SW 1271 (cell line): ENCODE measurements around the gene GIMAP1.

Source experiments
- DNase-seq, 2 experiments: peaks; one replicate each; lab custom pipeline; 2025; lab: John Stamatoyannopoulos, UW

Gene GIMAP1

DNA sequence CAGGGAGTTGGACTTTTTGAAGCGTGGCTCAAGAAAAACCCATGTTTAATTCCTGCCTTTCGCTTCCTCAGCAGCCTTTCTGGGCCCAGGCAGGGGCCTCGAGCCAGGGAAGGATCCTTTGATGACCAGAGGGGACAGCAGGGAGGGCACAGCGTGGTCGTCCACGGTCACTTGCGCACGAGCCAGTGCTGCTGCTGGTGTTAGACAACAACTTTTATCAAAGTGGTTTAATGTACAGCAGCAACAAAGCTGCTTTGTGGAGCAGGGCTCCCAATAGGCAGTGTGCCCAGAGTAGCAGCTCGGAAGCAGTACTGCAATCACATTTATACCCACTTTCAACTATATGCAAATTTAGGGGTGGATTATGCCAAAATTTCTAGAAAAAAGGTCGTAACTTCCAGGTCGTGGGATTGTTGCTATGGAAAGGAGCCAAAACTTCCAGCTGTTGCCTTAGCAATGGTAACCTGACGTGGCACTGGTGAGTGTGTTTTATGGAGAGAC, 6.1 kb downstream of the GIMAP1 start:
- DNase-seq: no peak

- no peak for DNase-seq
Observed at GRCh38 chr7:150723467-150723866, 7.1 kb downstream of the GIMAP1 start.

DNA sequence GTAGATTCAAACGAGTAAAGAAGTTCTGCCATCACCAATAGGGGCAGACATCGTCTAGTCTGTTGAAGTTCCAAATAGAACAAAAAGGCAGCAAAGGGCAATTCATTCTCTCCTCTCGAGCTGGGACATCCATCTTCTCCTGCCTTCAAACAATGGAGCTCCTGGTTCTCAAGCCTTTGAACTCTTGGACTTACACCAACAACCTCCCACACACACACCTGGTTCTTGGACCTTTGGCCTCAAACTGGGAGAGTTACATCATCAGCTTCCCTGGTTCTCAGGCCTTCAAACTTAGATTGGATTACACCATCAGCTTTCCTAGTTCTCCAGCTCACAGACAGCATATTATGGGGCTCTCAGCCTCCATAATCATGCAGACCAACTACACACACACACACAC, 11.0 kb downstream of the GIMAP1 start:
- DNase-seq: no peak

DNA sequence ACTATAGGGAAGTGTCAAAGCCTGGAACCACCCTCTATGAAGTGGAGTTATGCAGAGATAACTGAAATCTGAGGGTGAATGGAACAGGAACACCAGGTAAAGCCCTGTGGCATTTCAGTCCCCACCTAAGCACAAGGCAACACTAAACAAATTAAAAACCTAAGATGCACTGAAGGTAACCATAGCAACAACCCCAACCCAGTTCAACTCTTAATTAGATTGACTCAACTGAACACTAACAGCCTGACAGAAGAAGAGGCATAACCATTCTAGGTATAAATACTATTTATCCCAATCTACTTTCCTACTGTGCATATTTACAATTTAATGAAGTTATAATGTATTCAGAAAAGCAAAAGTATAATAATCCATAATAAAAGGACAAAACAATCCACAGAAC, 11.6 kb downstream of the GIMAP1 start:
- DNase-seq: no peak

GRCh38 chr7:150728609-150729008, 12.2 kb downstream of the GIMAP1 start:
- DNase-seq: no peak

GRCh38 chr7:150731916-150732315, 15.5 kb downstream of the GIMAP1 start:
- DNase-seq: no peak

- no peak for DNase-seq
Observed at GRCh38 chr7:150732786-150733481, 16.5 kb downstream of the GIMAP1 start.

GRCh38 chr7:150733482-150734095, 17.2 kb downstream of the GIMAP1 start:
- DNase-seq: no peak

DNA sequence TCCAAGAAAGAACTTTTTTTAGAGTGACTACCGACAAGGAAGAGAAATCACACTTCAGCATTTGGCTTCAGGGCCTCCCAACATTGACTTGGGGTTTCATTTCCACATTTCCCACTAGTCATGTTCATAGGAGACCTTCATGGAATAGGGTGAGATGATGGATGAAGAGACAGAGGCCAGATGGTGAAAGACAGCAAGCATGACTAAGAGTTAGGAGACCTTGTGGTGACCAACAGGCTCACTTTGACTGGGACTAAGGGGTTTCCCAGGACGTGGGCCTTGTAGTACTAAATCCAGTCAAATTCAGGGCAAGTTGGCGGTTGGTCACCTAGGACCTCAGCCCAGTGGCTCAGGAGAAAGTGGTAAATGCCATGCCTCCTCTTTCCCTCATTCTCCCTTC, 17.8 kb downstream of the GIMAP1 start:
- DNase-seq: no peak

DNA sequence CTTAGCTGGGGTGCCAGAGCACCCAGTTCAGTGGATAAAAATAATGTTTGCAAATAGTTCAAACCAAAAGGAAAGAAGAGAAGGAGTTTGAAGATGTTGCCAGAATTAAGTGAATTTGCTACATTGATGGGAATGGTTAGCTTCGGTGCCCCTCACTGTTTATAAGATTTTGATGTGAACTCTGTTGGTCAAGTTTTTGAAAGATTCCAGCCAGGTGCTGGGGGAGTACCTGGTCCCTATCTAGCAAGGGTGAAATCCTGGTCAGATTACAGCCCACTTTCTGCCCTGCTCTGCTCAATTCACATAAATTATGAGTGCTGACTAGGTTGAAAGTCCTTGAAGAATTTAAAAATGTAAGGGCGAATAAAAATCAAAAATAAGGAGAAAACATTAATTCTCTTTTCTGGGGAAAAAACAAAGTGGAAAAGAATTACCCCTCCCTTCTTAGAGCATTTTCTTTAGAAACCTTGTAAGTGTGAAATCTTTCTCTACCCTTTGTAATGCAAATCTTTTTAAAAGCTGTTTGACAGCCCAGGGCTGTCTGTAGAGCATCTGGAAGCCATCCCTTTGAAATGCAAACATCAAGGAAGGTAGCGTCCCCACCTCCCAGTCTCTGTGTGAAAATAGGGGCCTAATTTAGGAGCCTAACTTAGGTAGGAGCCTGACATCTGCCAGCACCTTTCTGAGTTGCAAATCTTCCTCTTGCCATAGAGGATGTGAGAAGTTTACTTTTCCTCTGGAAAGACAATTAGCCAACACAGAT, 19.4 kb downstream of the GIMAP1 start:
- no peak for DNase-seq

- no peak for DNase-seq
Observed at GRCh38 chr7:150736864-150737263, 20.5 kb downstream of the GIMAP1 start.

- no peak for DNase-seq
Observed at GRCh38 chr7:150737265-150738055, 21.0 kb downstream of the GIMAP1 start, which contains the start of gene GIMAP5. TSS of gene GIMAP5 (plus strand) at chr7:150737418. CDS start at chr7:150740885, 3,467 bp downstream.

GRCh38 chr7:150738092-150738491, 21.7 kb downstream of the GIMAP1 start:
- no peak for DNase-seq

DNA sequence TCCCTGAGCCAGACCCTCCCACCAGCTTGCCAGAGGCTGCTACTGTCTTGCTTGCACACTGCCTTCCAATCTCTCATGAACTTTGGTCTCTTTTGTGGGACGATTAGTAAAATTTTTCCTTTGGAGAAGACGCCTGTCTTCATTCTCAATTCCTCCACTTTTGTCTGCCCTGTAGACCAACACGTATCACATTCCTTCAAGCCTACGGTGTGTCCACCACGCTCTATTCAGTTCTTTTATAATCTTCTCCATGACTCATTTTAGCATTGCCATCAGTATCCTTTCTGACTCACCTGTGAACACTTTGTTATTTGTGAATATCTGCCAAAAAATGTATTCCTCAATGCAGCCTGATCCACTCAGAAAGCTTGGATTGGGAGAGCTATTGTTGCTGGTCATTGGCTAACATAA, 22.2 kb downstream of the GIMAP1 start:
- no peak for DNase-seq

DNA sequence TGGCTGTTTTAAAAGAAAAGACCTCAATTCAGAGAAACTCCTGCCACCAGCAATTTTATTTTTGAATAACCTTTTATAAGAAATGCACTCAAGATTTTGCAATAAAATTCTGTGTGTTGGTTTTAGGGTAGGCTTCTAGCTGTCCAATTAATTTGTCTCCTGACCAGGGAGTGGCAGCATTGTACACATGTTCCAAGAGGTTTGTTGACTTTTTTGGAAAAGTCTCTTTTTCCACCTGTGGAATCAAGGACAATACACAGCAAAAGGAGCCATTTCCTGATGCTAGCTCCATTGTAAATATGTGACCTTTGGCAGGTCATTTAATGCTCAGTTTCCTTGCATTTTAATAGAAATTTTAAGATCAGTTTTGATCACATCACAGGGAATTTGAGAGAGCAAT, 22.6 kb downstream of the GIMAP1 start:
- DNase-seq: no peak

DNA sequence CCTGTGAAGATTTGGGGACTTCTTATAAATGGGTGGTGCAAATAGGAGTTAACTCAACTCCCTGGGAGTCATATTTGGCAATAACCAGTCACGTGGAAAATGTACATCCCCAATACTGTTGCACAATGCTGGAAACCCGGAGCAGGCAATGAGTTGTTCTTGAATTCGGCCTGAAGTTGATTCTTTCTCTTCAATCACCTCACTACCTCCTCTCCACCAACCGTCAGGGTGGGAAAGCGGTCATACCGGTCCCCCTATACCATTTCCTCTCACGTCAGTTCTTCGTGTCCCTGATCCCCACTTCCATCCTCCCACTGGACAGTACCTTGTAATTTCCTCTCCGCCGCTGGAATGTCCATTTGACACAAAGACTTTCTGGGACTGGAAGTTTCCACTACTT, 23.6 kb downstream of the GIMAP1 start:
- DNase-seq: no peak

DNA sequence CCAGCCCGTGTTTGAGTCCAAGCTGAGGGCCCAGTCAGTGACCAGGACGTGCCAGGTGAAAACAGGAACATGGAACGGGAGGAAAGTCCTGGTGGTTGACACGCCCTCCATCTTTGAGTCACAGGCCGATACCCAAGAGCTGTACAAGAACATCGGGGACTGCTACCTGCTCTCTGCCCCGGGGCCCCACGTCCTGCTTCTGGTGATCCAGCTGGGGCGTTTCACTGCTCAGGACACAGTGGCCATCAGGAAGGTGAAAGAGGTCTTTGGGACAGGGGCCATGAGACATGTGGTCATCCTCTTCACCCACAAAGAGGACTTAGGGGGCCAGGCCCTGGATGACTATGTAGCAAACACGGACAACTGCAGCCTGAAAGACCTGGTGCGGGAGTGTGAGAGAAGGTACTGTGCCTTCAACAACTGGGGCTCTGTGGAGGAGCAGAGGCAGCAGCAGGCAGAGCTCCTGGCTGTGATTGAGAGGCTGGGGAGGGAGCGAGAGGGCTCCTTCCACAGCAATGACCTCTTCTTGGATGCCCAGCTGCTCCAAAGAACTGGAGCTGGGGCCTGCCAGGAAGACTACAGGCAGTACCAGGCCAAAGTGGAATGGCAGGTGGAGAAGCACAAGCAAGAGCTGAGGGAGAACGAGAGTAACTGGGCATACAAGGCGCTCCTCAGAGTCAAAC, 26.0 kb downstream of the GIMAP1 start:
- no peak for DNase-seq

DNA sequence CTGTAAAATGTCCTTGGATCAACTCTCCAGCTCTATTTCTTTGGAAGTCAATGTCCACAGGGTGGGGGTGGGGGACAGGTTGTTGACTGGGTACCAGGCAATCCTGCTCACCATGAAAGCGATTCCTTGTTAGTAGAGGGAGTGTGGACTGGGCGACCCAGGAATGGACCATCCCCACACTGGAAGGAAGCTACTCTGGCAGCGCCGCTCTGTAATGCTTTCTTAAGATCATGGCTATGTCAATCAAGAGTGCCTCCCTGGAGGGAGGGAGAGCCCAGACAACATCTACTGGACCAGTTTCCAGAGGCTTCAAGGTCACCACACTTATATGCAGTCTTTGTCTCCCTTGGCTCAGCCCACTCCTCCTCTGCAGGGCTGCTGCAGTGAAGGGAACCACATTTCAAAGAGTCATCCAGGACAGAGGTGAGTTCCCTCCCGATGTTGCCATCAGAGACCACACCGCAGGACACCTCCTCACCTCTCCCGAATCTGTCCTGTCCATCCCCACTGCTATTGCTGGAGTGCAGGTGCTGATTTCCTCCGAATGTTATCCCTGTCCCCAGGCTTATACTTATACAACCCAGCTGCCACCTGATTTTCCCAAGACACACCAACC, 27.7 kb downstream of the GIMAP1 start:
- DNase-seq: no peak

DNA sequence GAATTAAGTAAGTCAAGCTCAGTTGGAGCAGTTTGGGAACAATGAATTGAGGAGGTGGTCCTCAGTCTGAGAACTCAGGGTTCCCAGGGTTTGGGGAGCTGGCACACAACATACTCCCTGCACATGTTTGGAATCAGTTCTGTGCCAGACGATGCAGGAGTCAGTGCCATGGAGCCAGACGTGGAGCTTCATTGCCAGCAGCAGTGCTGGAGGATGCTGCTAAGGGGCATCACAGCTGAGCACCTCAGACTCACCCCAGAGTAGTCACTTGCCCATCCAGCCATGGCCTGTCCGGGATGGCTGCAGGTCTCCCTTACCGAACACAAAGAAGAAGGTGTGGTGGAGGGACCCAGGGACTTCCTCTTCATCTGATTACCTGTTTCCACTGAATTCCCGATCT, 28.7 kb downstream of the GIMAP1 start:
- DNase-seq: no peak

- DNase-seq: no peak
Observed at GRCh38 chr7:150745876-150746275, 29.5 kb downstream of the GIMAP1 start.

- DNase-seq: no peak
Observed at GRCh38 chr7:150746921-150747320, 30.5 kb downstream of the GIMAP1 start.
